Spleen (tissue), 11 donors: ENCODE results near the gene CYP4F22. TPM values are rescaled to one million over a fixed set of nuclear protein-coding genes. Genes with fewer than 3 reads are reported as not detected.

Experiments
- DNase-seq: peaks from one replicate; pipeline ENCODE4 v3.0.0-alpha.2; 2020
- H3K27ac ChIP-seq, 8 donors: fragments of 200-600 bp; sonication (generic) in 7 of 8; 1 replicate in 4 of 8; 2 replicates in 4 of 8; pipeline versions ENCODE4 v1.5.0 to v1.8.0; 2016 to 2021; ENCODE audit warnings: inconsistent platforms in 4 of 8, mild to moderate bottlenecking in 4 of 8, moderate library complexity in 1 of 8
- H3K27me3 ChIP-seq, 7 donors: fragments of 200-600 bp; sonication (generic) in 6 of 7; replicated peaks in 1 of 7; 1 replicate in 4 of 7; 2 replicates in 3 of 7; pipeline versions ENCODE4 v1.5.0 to v1.8.0; 2016 to 2021; ENCODE audit warnings: inconsistent platforms in 3 of 7, mild to moderate bottlenecking in 1 of 7
- H3K36me3 ChIP-seq, 6 donors: fragments of 200-600 bp; sonication (generic) in 5 of 6; 1 replicate in 4 of 6; 2 replicates in 2 of 6; pipeline versions ENCODE4 v1.5.0 to v1.8.0; 2016 to 2021; ENCODE audit warnings: inconsistent platforms in 2 of 6
- H3K4me1 ChIP-seq, 6 donors: fragments of 200-600 bp; sonication (generic) in 5 of 6; 1 replicate in 3 of 6; 2 replicates in 3 of 6; pipeline versions ENCODE4 v1.5.0 to v1.8.0; 2016 to 2021; ENCODE audit warnings: inconsistent platforms in 3 of 6
- H3K4me3 ChIP-seq, 8 donors: fragments of 200-600 bp; sonication (generic) in 7 of 8; 1 replicate in 4 of 8; 2 replicates in 4 of 8; pipeline versions ENCODE4 v1.5.0 to v1.8.0; 2016 to 2021; ENCODE audit warnings: inconsistent platforms in 4 of 8, mild to moderate bottlenecking in 4 of 8, moderate library complexity in 2 of 8
- H3K9me3 ChIP-seq, 8 donors: fragments of 200-600 bp; sonication (generic) in 7 of 8; 1 replicate in 4 of 8; 2 replicates in 4 of 8; pipeline versions ENCODE4 v1.5.0 to v1.8.0; 2016 to 2021; ENCODE audit warnings: inconsistent platforms in 4 of 8
- CTCF ChIP-seq, 11 experiments: fragments of 200-600 bp in 7 of 11; fragments of 450-650 bp in 4 of 11; sonication (generic) in 4 of 11; IDR thresholded peaks in 8 of 11; conservative IDR thresholded peaks in 3 of 11; 1 replicate in 7 of 11; 2 replicates in 4 of 11; pipeline versions ENCODE4 v1.4.0 to v1.8.0; 2016 to 2021; ENCODE audit warnings: antibody characterized with exemption in 11 of 11, inconsistent platforms in 4 of 11, mild to moderate bottlenecking in 1 of 11
- POLR2A ChIP-seq, 3 donors: fragments of 450-650 bp; IDR thresholded peaks; one replicate each; pipeline ENCODE4 v1.5.1; 2017; ENCODE audit warnings: antibody characterized with exemption in 3 of 3, mild to moderate bottlenecking in 1 of 3
- POLR2AphosphoS5 ChIP-seq, 3 donors: sonication (generic); formaldehyde crosslinking; IDR thresholded peaks; one replicate each; pipeline ENCODE4 v1.5.1; 2017; ENCODE audit warnings: antibody characterized with exemption in 3 of 3
- WGBS, 5 donors: extraction: QIAGEN DNeasy Blood & Tissue Kit in 3 of 5; methylation state at CpG; one replicate each; pipeline versions ENCODE4 v1.1.5 to v1.1.7; 2013 to 2018; 5-methylcytosine and 5-hydroxymethylcytosine counted together
- intact Hi-C: fragments of 100-400 bp; cut with DNase I; formaldehyde crosslinking; loops from one replicate; pipeline ENCODE4 v1.15.0; 2023; ENCODE audit warnings: low total_unique reads
- polyA plus RNA-seq, 3 donors: library from polyadenylated mRNA; stranded (reverse); fragments of 200-250 nt; gene quantifications; one replicate each; pipeline ENCODE4 v1.2.1, GENCODE V29; 2013
- total RNA-seq, 7 donors: library from RNA; depleted of rRNA in 3 of 7; stranded (reverse); fragments of >200 nt in 3 of 7; fragmentation: NEBNext Ultra II Directional in 4 of 7; extraction: Animal tissue kit (Norgen Biotek cat#: 25700) in 4 of 7; gene quantifications; one replicate each; pipeline versions ENCODE4 v1.1.0 to v1.2.1, GENCODE V29; 2016 to 2021
- donor health status: healthy with polysubstance abuse.
- donor health status: DM: no; HTN: no; CAD: no; lungs with moderate emphysema.
- donor health status: DM: no; HTN: no; CAD: no.
- donor health status: Bipolar disorder and iron deficiency.
- donor health status: healthy.
- donor health status: DM: no; HTN: no; CAD: no.
- donor health status: DM: yes; HTN: yes; CAD: no.

CYP4F22 gene
- total and polyA plus RNA-seq, 10 donors = 0.10 to 1.2 (median 0.29) TPM; not detected in 2

GRCh38 chr19:15562145-15562544 is 53.8 kb downstream of the CYP4F22 start:
- peaks cover 0 to 57% (median 6%) of the 10 kb centered on the region in 7 donors for H3K27me3 ChIP-seq
- DNase-seq = no peak
- no peaks in the 10 kb centered on the region for H3K36me3 ChIP-seq
- no peak for TF ChIP-seq POLR2AphosphoS5 (IDR thresholded peaks at IDR 0.05)
- no peak for TF ChIP-seq POLR2A (IDR thresholded peaks at IDR 0.05)
- TF ChIP-seq CTCF (IDR thresholded peaks at IDR 0.05 in 8 of 11, conservative IDR thresholded peaks at IDR 0.05 in 3 of 11) = no peak
- H3K9me3 ChIP-seq = no peaks in the 10 kb centered on the region
- 75 to 94% (median 84%) methylated on average over 4 of the region's 4 CpGs for WGBS, 5 donors
- intact Hi-C loops = no loop called here
- no peak overlapping the region for H3K27ac ChIP-seq
- no peak overlapping the region for H3K4me3 ChIP-seq
- peaks cover 0 to 9% (median 2%) of the 10 kb centered on the region in 6 donors for H3K4me1 ChIP-seq

GRCh38 chr19:15562861-15563260 is 54.5 kb downstream of the CYP4F22 start:
- TF ChIP-seq CTCF (IDR thresholded peaks at IDR 0.05 in 8 of 11, conservative IDR thresholded peaks at IDR 0.05 in 3 of 11) (no peak), POLR2AphosphoS5 (IDR thresholded peaks at IDR 0.05) (no peak), POLR2A (IDR thresholded peaks at IDR 0.05) (no peak)
- Histone ChIP-seq H3K27me3 (peaks cover 0 to 61% (median 6%) of the 10 kb centered on the region in 7 donors), H3K4me3 (no peak overlapping the region), H3K9me3 (no peaks in the 10 kb centered on the region), H3K27ac (no peak overlapping the region), H3K36me3 (no peaks in the 10 kb centered on the region), H3K4me1 (peaks cover 0 to 9% (median 2%) of the 10 kb centered on the region in 6 donors)
- DNase-seq = no peak
- intact Hi-C loops = no loop called here
- 47 to 70% (median 51%) methylated on average over 3 of the region's 3 CpGs for WGBS, 5 donors

GRCh38 chr19:15563325-15563794 is 55.0 kb downstream of the CYP4F22 start:
- no peak overlapping the region for H3K4me3 ChIP-seq
- no peak overlapping the region for H3K27ac ChIP-seq
- intact Hi-C loops = no loop called here
- peaks cover 0 to 61% (median 6%) of the 10 kb centered on the region in 7 donors for H3K27me3 ChIP-seq
- peaks cover 0 to 9% (median 2%) of the 10 kb centered on the region in 6 donors for H3K4me1 ChIP-seq
- 0 to 26% (median 11%) methylated on average over 2 to 3 of the region's 3 CpGs for WGBS, 5 donors
- H3K36me3 ChIP-seq = no peaks in the 10 kb centered on the region
- no peak for DNase-seq
- H3K9me3 ChIP-seq = no peaks in the 10 kb centered on the region
- TF ChIP-seq POLR2A (IDR thresholded peaks at IDR 0.05) = no peak
- peak in 1 of 3 donors; percentile 40 for TF ChIP-seq POLR2AphosphoS5 (IDR thresholded peaks at IDR 0.05)

- Histone ChIP-seq H3K27me3 (peaks cover 0 to 63% (median 8%) of the 10 kb centered on the region in 7 donors), H3K9me3 (no peaks in the 10 kb centered on the region), H3K4me1 (peaks cover 0 to 9% (median 2%) of the 10 kb centered on the region in 6 donors), H3K27ac (no peak overlapping the region), H3K4me3 (no peak overlapping the region), H3K36me3 (no peaks in the 10 kb centered on the region)
- DNase-seq = peak; percentile 36
- intact Hi-C loops = no loop called here
- 77 to 87% (median 83%) methylated on average over 13 to 14 of the region's 14 CpGs for WGBS, 5 donors
- TF ChIP-seq POLR2AphosphoS5 (IDR thresholded peaks at IDR 0.05) (no peak), CTCF (IDR thresholded peaks at IDR 0.05 in 8 of 11, conservative IDR thresholded peaks at IDR 0.05 in 3 of 11) (no peak), POLR2A (IDR thresholded peaks at IDR 0.05) (no peak)
These were observed 55.6 kb downstream of the CYP4F22 start for GRCh38 chr19:15563931-15564330.
